Neutrophil (primary cell): Measurements from ENCODE around the gene ZIM2.

Experiments used
- H3K27ac ChIP-seq: fragments of 200-600 bp; sonication (generic); 2 replicates; pipeline ENCODE4 v1.5.1; 2016; ENCODE audit warnings: mild to moderate bottlenecking, moderate library complexity
- H3K27me3 ChIP-seq: fragments of 200-600 bp; sonication (generic); 2 replicates; pipeline ENCODE4 v1.6.0; 2016; ENCODE audit warnings: mild to moderate bottlenecking
- H3K36me3 ChIP-seq: fragments of 200-600 bp; sonication (generic); 2 replicates; pipeline ENCODE4 v1.5.1; 2017
- H3K4me1 ChIP-seq, 2 experiments: fragments of 200-600 bp in 1 of 2; sonication (generic) in 1 of 2; 1 replicate in 1 of 2; 2 replicates in 1 of 2; pipeline versions ENCODE4 v1.5.1 to v1.6.1; 2013 to 2016; ENCODE audit warnings: low read depth in 1 of 2, low read length in 1 of 2, mild to moderate bottlenecking in 1 of 2, moderate library complexity in 1 of 2; ENCODE audit not compliant: control insufficient read depth in 1 of 2, insufficient read depth in 1 of 2
- H3K4me3 ChIP-seq, 2 experiments: fragments of 200-600 bp in 1 of 2; sonication (generic) in 1 of 2; 1 replicate in 1 of 2; 2 replicates in 1 of 2; pipeline ENCODE4 v1.5.1; 2013 to 2016; ENCODE audit warnings: low read depth in 1 of 2, low read length in 1 of 2, mild to moderate bottlenecking in 1 of 2, moderate library complexity in 1 of 2
- H3K9me3 ChIP-seq: fragments of 200-600 bp; sonication (generic); 2 replicates; pipeline ENCODE4 v1.5.1; 2016
- TF ChIP-seq, protein P1 (sequence below): fragments of 200-600 bp; sonication (generic); IDR thresholded peaks from 2 replicates; pipeline ENCODE4 v1.5.1; 2016; ENCODE audit warnings: antibody characterized with exemption

ZIM2 gene

DNA sequence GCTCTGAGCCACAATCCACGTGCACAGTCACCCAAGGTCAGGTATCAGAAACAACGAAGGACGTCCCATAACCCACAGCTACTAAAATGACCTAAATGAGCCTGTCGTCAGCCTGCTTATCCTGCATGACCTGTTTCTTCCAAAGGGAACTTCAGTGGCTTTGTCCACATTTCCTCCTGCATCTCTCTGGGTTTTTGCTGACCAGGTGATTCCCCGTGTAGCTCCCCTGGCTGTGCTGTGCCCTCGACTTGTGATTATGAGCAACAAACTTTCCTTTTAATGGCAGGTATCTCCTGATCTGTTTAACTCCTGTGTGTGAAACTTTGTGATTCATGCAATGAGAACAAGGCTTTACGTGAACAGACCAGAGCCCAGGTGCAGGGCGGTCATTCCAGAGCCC lies 81.0 kb downstream of the ZIM2 start:
- H3K36me3 ChIP-seq, result no peaks in the 10 kb centered on the region
- H3K27me3 ChIP-seq, result no peaks in the 10 kb centered on the region
- no peak overlapping the region for H3K27ac ChIP-seq
- H3K9me3 ChIP-seq, result peaks cover 11% of the 10 kb centered on the region
- TF ChIP-seq, protein P1, sequence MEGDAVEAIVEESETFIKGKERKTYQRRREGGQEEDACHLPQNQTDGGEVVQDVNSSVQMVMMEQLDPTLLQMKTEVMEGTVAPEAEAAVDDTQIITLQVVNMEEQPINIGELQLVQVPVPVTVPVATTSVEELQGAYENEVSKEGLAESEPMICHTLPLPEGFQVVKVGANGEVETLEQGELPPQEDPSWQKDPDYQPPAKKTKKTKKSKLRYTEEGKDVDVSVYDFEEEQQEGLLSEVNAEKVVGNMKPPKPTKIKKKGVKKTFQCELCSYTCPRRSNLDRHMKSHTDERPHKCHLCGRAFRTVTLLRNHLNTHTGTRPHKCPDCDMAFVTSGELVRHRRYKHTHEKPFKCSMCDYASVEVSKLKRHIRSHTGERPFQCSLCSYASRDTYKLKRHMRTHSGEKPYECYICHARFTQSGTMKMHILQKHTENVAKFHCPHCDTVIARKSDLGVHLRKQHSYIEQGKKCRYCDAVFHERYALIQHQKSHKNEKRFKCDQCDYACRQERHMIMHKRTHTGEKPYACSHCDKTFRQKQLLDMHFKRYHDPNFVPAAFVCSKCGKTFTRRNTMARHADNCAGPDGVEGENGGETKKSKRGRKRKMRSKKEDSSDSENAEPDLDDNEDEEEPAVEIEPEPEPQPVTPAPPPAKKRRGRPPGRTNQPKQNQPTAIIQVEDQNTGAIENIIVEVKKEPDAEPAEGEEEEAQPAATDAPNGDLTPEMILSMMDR, result no peak
- no peak overlapping the region for H3K4me3 ChIP-seq
- no peaks in the 10 kb centered on the region for H3K4me1 ChIP-seq

DNA sequence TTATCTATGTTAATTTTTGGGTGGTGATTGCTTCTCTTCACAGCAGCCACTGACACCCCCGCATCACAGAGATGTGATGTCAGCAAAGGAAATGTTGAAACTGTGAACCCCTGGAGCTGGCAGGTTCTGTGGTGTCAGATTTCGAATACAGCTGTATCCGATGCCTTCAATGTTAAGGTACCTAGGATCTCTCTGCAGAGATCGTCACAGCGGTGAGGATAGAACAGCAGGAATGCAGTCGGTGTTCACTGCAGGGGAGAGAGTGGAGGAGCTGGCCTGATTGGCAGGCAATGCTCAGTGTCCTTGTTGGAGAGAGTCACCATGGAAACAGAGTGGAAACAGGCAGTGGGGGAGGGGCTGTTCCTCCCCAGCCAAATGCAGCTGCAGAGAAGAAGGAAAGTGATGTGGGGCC lies 89.4 kb downstream of the ZIM2 start:
- no peaks in the 10 kb centered on the region for H3K4me1 ChIP-seq
- no peak overlapping the region for H3K27ac ChIP-seq
- no peaks in the 10 kb centered on the region for H3K36me3 ChIP-seq
- H3K27me3 ChIP-seq, result no peaks in the 10 kb centered on the region
- H3K9me3 ChIP-seq, result no peaks in the 10 kb centered on the region
- TF ChIP-seq, protein P1, result no peak
- H3K4me3 ChIP-seq, result no peak overlapping the region

DNA sequence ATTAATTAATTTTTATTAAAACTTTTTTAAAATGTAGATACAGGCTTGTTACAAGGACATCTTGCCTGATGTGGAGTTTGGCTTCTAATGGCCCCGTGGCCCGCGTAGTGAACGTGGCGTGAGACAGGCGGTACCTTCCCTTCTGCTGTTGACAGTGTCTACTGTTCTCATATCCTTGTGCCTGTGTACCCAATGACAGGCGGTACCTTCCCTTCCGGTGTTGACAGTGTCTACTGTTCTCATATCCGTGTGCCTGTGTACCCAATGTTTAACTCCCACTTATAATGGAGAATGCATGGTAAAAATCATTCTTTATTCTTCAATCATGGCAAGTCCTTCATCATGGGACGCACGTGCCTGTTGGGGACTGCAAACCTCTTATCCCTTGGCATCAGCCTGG lies 89.9 kb downstream of the ZIM2 start:
- H3K27me3 ChIP-seq, result no peaks in the 10 kb centered on the region
- no peaks in the 10 kb centered on the region for H3K9me3 ChIP-seq
- TF ChIP-seq, protein P1, result no peak
- no peaks in the 10 kb centered on the region for H3K36me3 ChIP-seq
- no peak overlapping the region for H3K27ac ChIP-seq
- no peaks in the 10 kb centered on the region for H3K4me1 ChIP-seq
- no peak overlapping the region for H3K4me3 ChIP-seq

DNA sequence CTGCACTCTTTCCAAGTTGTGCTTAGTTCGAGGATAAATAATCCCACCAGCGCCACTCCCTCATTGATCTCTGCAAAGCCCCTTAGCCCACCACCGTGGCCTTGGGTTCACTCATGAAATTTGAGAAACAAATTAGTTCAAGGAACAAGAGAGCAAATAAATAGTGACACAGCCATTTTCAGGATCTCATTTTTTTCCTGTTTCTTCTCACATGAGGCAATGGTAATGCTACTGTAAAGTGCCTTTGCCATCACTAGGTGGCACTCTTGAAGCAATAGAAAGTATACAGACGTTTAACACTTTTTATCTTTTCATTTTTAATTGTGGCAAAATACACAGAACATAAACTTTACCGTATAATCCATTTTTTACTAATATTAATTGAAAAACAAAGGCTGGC lies 92.1 kb downstream of the ZIM2 start:
- H3K27ac ChIP-seq, result no peak overlapping the region
- H3K36me3 ChIP-seq, result no peaks in the 10 kb centered on the region
- TF ChIP-seq, protein P1, result no peak
- H3K4me1 ChIP-seq, result no peaks in the 10 kb centered on the region
- H3K27me3 ChIP-seq, result no peaks in the 10 kb centered on the region
- peaks cover 11% of the 10 kb centered on the region for H3K9me3 ChIP-seq
- H3K4me3 ChIP-seq, result no peak overlapping the region

DNA sequence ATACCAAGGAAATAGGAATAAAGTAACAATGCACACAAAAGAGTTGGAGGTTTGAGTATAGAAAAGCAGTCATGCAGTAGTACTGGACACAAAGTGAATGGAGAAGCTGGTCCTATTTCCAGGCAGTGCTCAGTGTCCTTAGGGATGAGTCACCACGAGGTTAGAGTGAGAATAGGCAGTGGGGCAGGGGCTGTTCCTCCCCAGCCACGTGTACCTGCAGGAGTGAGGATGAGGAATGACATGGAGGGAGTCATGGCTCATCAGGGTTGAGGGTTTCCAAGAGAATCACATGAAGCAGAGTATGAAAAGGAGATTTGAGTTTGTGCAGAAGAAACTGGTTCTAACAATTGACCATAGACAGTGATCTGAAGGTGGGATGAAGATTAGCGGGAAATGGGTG lies 94.2 kb downstream of the ZIM2 start:
- no peaks in the 10 kb centered on the region for H3K27me3 ChIP-seq
- H3K36me3 ChIP-seq, result no peaks in the 10 kb centered on the region
- H3K4me1 ChIP-seq, result no peaks in the 10 kb centered on the region
- peaks cover 11% of the 10 kb centered on the region for H3K9me3 ChIP-seq
- no peak overlapping the region for H3K4me3 ChIP-seq
- TF ChIP-seq, protein P1, result no peak
- H3K27ac ChIP-seq, result no peak overlapping the region

DNA sequence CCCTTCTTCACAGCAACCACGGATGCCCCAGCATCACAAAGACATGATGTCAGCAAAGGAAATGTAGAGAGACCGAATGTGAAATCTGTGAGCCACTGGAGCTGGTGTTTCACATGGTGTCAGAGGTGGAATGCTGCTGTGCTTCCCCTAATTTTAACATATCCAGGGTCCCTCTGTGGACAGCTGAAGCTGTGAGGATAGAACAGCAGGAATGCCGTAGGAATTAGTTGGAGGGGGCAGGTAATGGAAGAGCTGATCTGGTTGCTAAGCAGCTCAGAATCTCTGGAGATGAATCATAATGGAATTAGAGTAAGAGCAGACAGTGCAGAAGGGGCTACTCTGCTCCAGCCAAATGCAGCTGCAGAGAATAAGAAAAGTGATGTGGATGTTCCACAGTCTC lies 100.0 kb downstream of the ZIM2 start:
- Histone ChIP-seq H3K36me3 (no peaks in the 10 kb centered on the region), H3K27ac (no peak overlapping the region), H3K9me3 (peaks cover 10% of the 10 kb centered on the region), H3K4me1 (no peaks in the 10 kb centered on the region), H3K4me3 (no peak overlapping the region), H3K27me3 (no peaks in the 10 kb centered on the region)
- TF ChIP-seq, protein P1, result no peak
